LNCaP clone FGC (cell line): ENCODE results near the gene MAP3K19.

Experiments
- DNase-seq: peaks from one replicate; pipeline ENCODE4 v3.0.0-alpha.2; 2011; ENCODE audit warnings: low read depth
- H3K4me3 ChIP-seq: 2 replicates; pipeline ENCODE4 v1.5.1; 2011; ENCODE audit warnings: mild to moderate bottlenecking, low read depth, low read length, control low read depth
- TF ChIP-seq, protein P1 (sequence below): IDR thresholded peaks from 2 replicates; pipeline ENCODE4 v1.5.1; 2012; ENCODE audit warnings: mild to moderate bottlenecking; ENCODE audit not compliant: control insufficient read depth, insufficient read depth; ENCODE audit errors: extremely low read depth

MAP3K19 gene

GRCh38 chr2:135066710-135067109, 19.5 kb upstream of the MAP3K19 start:
- H3K4me3 ChIP-seq: no peak overlapping the region
- TF ChIP-seq, protein P1, sequence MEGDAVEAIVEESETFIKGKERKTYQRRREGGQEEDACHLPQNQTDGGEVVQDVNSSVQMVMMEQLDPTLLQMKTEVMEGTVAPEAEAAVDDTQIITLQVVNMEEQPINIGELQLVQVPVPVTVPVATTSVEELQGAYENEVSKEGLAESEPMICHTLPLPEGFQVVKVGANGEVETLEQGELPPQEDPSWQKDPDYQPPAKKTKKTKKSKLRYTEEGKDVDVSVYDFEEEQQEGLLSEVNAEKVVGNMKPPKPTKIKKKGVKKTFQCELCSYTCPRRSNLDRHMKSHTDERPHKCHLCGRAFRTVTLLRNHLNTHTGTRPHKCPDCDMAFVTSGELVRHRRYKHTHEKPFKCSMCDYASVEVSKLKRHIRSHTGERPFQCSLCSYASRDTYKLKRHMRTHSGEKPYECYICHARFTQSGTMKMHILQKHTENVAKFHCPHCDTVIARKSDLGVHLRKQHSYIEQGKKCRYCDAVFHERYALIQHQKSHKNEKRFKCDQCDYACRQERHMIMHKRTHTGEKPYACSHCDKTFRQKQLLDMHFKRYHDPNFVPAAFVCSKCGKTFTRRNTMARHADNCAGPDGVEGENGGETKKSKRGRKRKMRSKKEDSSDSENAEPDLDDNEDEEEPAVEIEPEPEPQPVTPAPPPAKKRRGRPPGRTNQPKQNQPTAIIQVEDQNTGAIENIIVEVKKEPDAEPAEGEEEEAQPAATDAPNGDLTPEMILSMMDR: no peak
- no peak for DNase-seq

- H3K4me3 ChIP-seq: no peak overlapping the region
- DNase-seq: no peak
- TF ChIP-seq, protein P1: no peak
Measured at GRCh38 chr2:135064149-135064548, 16.9 kb upstream of the MAP3K19 start.

GRCh38 chr2:135063210-135063609, 16.0 kb upstream of the MAP3K19 start:
- DNase-seq: no peak
- TF ChIP-seq, protein P1: no peak
- no peak overlapping the region for H3K4me3 ChIP-seq

DNA sequence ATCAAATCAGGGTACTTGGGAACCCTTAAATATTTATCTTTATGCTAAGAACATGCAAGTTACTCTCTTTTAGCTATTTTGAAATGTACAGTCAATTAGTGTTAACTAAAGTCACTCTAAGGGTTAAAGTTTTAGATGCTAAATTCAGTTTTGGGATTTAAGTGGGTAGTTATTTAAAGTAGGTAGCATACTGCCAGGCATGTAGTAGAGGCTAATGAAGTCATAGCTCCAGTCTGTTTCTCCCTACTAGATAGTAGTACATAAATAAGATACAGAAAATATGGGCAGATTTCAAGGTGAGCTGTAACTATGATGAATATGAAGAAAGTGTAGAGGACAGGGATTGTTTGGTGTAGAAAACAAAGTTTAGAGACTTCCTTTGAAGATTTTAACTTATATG, 12.3 kb upstream of the MAP3K19 start:
- TF ChIP-seq, protein P1: no peak
- no peak for DNase-seq
- H3K4me3 ChIP-seq: no peak overlapping the region

DNA sequence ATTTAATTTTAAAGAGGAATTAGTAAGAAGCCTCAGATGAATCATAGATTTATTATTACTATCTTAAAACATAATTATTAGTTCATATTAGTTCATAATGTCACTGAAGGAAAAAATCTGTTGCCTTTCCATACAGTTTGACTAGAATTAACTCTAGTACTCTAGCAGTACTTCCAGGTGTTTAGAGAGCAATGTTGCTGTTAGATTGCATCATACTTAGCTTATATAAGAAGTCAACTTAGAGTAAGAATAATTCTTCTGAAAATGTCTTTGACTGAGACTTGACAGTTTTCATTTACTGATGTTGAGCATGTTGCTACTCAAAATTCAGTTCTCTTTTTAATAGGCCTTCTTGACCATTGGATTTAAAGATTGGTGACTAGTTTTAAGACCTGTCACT, 9.5 kb upstream of the MAP3K19 start:
- TF ChIP-seq, protein P1: no peak
- H3K4me3 ChIP-seq: no peak overlapping the region
- no peak for DNase-seq

GRCh38 chr2:135055182-135055786, 8.0 kb upstream of the MAP3K19 start:
- TF ChIP-seq, protein P1: no peak
- no peak for DNase-seq
- H3K4me3 ChIP-seq: no peak overlapping the region

DNA sequence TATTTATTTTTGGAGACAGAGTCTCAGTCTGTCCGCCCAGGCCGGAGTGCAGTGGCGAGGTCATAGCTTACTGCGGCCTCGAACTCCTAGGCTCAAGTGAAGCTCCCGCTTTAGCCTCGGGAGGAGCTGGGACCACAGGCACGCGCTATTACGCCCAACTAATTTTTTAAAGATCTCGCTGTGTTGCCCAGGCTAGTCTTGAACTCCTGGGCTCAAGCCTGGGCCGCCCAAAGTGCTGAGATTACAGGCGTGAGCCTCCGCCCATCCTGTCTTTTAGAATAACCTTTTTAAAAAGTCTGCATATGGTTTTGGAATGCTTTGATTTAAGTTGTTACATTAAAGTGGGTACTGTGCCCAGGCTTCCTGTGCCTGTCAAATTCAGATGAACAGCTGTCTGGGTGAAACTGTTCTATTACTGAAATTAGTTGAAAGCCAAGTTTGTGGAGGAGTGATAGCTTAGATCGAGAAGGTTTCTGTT, 5.8 kb upstream of the MAP3K19 start:
- H3K4me3 ChIP-seq: peak overlapping the region; percentile 97
- DNase-seq: no peak
- TF ChIP-seq, protein P1: no peak
